Parathyroid adenoma (tissue), 2 donors: ENCODE measurements around the gene CACHD1.

Experiments used
- H2AFZ ChIP-seq: fragments of 300-600 bp; sonication (generic); one replicate; pipeline ENCODE4 v1.7.0; 2017; ENCODE audit warnings: antibody characterized with exemption, mild to moderate bottlenecking
- H3K27ac ChIP-seq: fragments of 300-600 bp; sonication (generic); one replicate; pipeline ENCODE4 v1.7.0; 2017
- H3K27me3 ChIP-seq: fragments of 300-600 bp; sonication (generic); one replicate; pipeline ENCODE4 v1.7.0; 2017; ENCODE audit warnings: low read length; ENCODE audit not compliant: control insufficient read depth, insufficient read depth
- H3K36me3 ChIP-seq: fragments of 300-600 bp; sonication (generic); one replicate; pipeline ENCODE4 v1.7.0; 2017; ENCODE audit warnings: low read length; ENCODE audit not compliant: control insufficient read depth, insufficient read depth
- H3K4me1 ChIP-seq: fragments of 300-600 bp; sonication (generic); one replicate; pipeline ENCODE4 v1.7.0; 2017; ENCODE audit warnings: control low read depth
- H3K4me2 ChIP-seq: fragments of 300-600 bp; sonication (generic); one replicate; pipeline ENCODE4 v1.7.0; 2017; ENCODE audit warnings: low read length
- H3K4me3 ChIP-seq: fragments of 300-600 bp; sonication (generic); one replicate; pipeline ENCODE4 v1.7.0; 2017; ENCODE audit warnings: low read depth, low read length
- H3K79me2 ChIP-seq: fragments of 300-600 bp; sonication (generic); one replicate; pipeline ENCODE4 v1.7.0; 2017; ENCODE audit warnings: control low read depth
- H3K9ac ChIP-seq: fragments of 300-600 bp; sonication (generic); one replicate; pipeline ENCODE4 v1.7.0; 2017; ENCODE audit warnings: mild to moderate bottlenecking
- H3K9me3 ChIP-seq: fragments of 300-600 bp; sonication (generic); one replicate; pipeline ENCODE4 v1.7.0; 2017; ENCODE audit warnings: low read length; ENCODE audit not compliant: control insufficient read depth
- TF ChIP-seq, protein P1 (sequence below): fragments of 300-600 bp; sonication (generic); IDR thresholded peaks from one replicate; pipeline ENCODE4 v1.7.0; 2017; ENCODE audit warnings: antibody characterized with exemption, mild to moderate bottlenecking
- donor health status: primary hyperparathyroidism.

The CACHD1 gene

GRCh38 chr1:64514197-64514765 is 44.4 kb downstream of the CACHD1 start:
- H3K27ac ChIP-seq: peak overlapping the region; percentile 3
- no peak overlapping the region for H2AFZ ChIP-seq
- no peaks in the 10 kb centered on the region for H3K36me3 ChIP-seq
- TF ChIP-seq, protein P1, sequence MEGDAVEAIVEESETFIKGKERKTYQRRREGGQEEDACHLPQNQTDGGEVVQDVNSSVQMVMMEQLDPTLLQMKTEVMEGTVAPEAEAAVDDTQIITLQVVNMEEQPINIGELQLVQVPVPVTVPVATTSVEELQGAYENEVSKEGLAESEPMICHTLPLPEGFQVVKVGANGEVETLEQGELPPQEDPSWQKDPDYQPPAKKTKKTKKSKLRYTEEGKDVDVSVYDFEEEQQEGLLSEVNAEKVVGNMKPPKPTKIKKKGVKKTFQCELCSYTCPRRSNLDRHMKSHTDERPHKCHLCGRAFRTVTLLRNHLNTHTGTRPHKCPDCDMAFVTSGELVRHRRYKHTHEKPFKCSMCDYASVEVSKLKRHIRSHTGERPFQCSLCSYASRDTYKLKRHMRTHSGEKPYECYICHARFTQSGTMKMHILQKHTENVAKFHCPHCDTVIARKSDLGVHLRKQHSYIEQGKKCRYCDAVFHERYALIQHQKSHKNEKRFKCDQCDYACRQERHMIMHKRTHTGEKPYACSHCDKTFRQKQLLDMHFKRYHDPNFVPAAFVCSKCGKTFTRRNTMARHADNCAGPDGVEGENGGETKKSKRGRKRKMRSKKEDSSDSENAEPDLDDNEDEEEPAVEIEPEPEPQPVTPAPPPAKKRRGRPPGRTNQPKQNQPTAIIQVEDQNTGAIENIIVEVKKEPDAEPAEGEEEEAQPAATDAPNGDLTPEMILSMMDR: no peak
- no peaks in the 10 kb centered on the region for H3K27me3 ChIP-seq
- H3K4me3 ChIP-seq: no peak overlapping the region
- H3K79me2 ChIP-seq: peaks cover 3% of the 10 kb centered on the region
- H3K4me1 ChIP-seq: no peaks in the 10 kb centered on the region
- H3K9ac ChIP-seq: no peak overlapping the region
- no peaks in the 10 kb centered on the region for H3K9me3 ChIP-seq
- H3K4me2 ChIP-seq: peak overlapping the region; percentile 41

- TF ChIP-seq, protein P1: no peak
- Histone ChIP-seq H3K27me3 (no peaks in the 10 kb centered on the region), H3K36me3 (no peaks in the 10 kb centered on the region), H2AFZ (no peak overlapping the region), H3K9me3 (no peaks in the 10 kb centered on the region), H3K79me2 (peaks cover 5% of the 10 kb centered on the region), H3K4me2 (no peak overlapping the region), H3K9ac (no peak overlapping the region), H3K27ac (no peak overlapping the region), H3K4me3 (no peak overlapping the region), H3K4me1 (no peaks in the 10 kb centered on the region)
Measured at GRCh38 chr1:64515427-64515826, 45.5 kb downstream of the CACHD1 start.

DNA sequence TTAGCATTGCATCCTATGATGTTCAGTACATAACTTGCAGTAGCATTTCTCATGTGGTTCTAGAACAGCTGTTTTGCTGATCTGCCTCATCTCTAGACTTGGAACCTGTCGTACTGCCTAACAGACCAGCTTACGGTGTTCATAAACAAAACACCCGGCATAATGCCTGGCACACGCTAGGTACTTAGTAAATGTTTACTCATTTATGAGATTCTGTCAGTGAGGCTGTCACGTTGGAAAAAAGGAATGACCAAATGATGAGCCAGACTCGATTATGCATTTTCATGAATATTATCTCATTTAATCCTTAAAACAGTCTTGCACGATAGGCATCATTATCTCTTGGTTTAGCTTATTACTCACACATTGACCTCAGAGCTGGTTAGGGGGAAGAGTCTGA is 46.4 kb downstream of the CACHD1 start:
- H3K9me3 ChIP-seq: no peaks in the 10 kb centered on the region
- no peak overlapping the region for H3K27ac ChIP-seq
- no peaks in the 10 kb centered on the region for H3K4me1 ChIP-seq
- no peak overlapping the region for H3K9ac ChIP-seq
- no peak overlapping the region for H3K4me3 ChIP-seq
- no peaks in the 10 kb centered on the region for H3K27me3 ChIP-seq
- peaks cover 8% of the 10 kb centered on the region for H3K79me2 ChIP-seq
- no peaks in the 10 kb centered on the region for H3K36me3 ChIP-seq
- H2AFZ ChIP-seq: no peak overlapping the region
- TF ChIP-seq, protein P1: no peak
- no peak overlapping the region for H3K4me2 ChIP-seq

DNA sequence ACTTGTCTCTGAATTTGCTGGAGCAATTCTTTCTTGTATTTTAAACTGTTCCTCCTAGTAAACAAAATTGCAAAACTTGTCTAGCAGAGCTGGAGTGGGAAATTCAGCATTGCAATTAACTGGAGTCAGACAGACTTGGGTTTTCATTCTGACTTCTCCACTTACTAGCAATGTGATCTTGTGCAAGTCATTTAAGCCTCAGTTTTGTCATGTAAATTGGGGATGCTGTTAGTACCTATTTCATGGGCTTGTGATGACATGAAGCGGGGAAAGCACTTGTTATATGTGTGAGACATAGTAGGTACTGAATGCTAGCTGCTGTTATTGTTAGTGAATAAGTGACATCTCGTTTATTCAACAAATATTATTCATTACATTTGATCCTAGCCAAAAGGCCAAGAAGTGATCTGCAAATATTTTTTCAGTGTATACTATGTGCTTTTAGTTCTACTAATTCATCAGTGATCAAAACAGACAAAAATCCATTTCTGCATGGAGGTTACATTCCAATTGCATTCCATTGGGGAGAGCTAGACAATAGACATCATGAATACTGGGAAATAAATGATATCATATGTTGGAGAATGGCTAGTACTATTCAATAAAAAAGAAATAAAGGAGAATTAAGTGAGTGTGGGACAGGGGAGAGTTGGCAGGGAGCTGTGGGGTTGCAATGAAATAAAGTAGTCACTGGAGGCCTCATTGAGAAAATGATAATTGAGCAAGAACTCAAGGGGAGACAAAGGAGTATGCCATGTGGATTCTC is 47.1 kb downstream of the CACHD1 start:
- Histone ChIP-seq H3K79me2 (peaks cover 8% of the 10 kb centered on the region), H3K36me3 (no peaks in the 10 kb centered on the region), H3K27ac (no peak overlapping the region), H3K4me1 (no peaks in the 10 kb centered on the region), H3K27me3 (no peaks in the 10 kb centered on the region), H3K9ac (no peak overlapping the region), H2AFZ (no peak overlapping the region), H3K4me3 (no peak overlapping the region), H3K9me3 (no peaks in the 10 kb centered on the region), H3K4me2 (no peak overlapping the region)
- TF ChIP-seq, protein P1: no peak

GRCh38 chr1:64517640-64518039 is 47.7 kb downstream of the CACHD1 start:
- Histone ChIP-seq H3K27me3 (no peaks in the 10 kb centered on the region), H3K9me3 (no peaks in the 10 kb centered on the region), H3K4me1 (no peaks in the 10 kb centered on the region), H3K4me3 (no peak overlapping the region), H3K27ac (no peak overlapping the region), H3K36me3 (no peaks in the 10 kb centered on the region), H2AFZ (no peak overlapping the region), H3K4me2 (no peak overlapping the region), H3K79me2 (peaks cover 8% of the 10 kb centered on the region), H3K9ac (no peak overlapping the region)
- TF ChIP-seq, protein P1: no peak
